Hindlimb muscle (tissue), 1 donor: ENCODE measurements around the gene CEP63. TPM values are rescaled to one million over a fixed set of nuclear protein-coding genes. Genes with fewer than 3 reads are reported as not detected.
A peak's percentile ranks its signal among the peaks of the same experiment; 100 is the strongest.
"Not testable (repeated sequence)": the region's sequence is repeated elsewhere in the genome, so short reads cannot be mapped to it uniquely, and the experiment has no call there.

Experiments used
- DNase-seq: peaks from one replicate; pipeline ENCODE4 v3.0.0-alpha.2; 2013
- polyA plus RNA-seq: library from polyadenylated mRNA; unstranded; fragments of 120-200 nt; gene quantifications from one replicate; pipeline ENCODE4 v1.2.1, GENCODE V29; 2013; ENCODE audit not compliant: insufficient read length

Gene CEP63
- polyA plus RNA-seq, 1 donor = 35.5 TPM

GRCh38 chr3:134579141-134579665 is 93.3 kb downstream of the CEP63 start:
- DNase-seq = no peak

- DNase-seq = no peak
These were observed 104.9 kb downstream of the CEP63 start for GRCh38 chr3:134590766-134591165.

- DNase-seq = no peak
These were observed 106.9 kb downstream of the CEP63 start for GRCh38 chr3:134592806-134593205.

- no peak for DNase-seq
These were observed 108.5 kb downstream of the CEP63 start for GRCh38 chr3:134594331-134594741.

- DNase-seq = not testable (repeated sequence)
These were observed 109.1 kb downstream of the CEP63 start for GRCh38 chr3:134594986-134595385.

GRCh38 chr3:134597390-134597970 is 111.6 kb downstream of the CEP63 start:
- no peak for DNase-seq

GRCh38 chr3:134598763-134599545 is 113.1 kb downstream of the CEP63 start:
- DNase-seq = no peak

- no peak for DNase-seq
These were observed 114.3 kb downstream of the CEP63 start for GRCh38 chr3:134600206-134600605.

- DNase-seq = peak; percentile 72
These were observed 115.0 kb downstream of the CEP63 start for GRCh38 chr3:134600685-134601463.

GRCh38 chr3:134601539-134602439 is 115.9 kb downstream of the CEP63 start:
- peak; percentile 23 for DNase-seq

GRCh38 chr3:134602440-134602814 is 116.6 kb downstream of the CEP63 start:
- no peak for DNase-seq

GRCh38 chr3:134603480-134603879 is 117.6 kb downstream of the CEP63 start:
- no peak for DNase-seq

- DNase-seq = no peak
These were observed 118.1 kb downstream of the CEP63 start for GRCh38 chr3:134603956-134604355.

- DNase-seq = no peak
These were observed 119.7 kb downstream of the CEP63 start for GRCh38 chr3:134605556-134605955.

- DNase-seq = no peak
These were observed 120.5 kb downstream of the CEP63 start for GRCh38 chr3:134606033-134607025.

GRCh38 chr3:134607054-134608022 is 121.5 kb downstream of the CEP63 start:
- no peak for DNase-seq

- no peak for DNase-seq
These were observed 122.3 kb downstream of the CEP63 start for GRCh38 chr3:134608023-134608770.

GRCh38 chr3:134608771-134609435 is 123.0 kb downstream of the CEP63 start:
- DNase-seq = no peak
